Glutamatergic neuron (in vitro differentiated cells): Measurements from ENCODE around the gene COL5A3. TPM values are rescaled to one million over a fixed set of nuclear protein-coding genes. Genes with fewer than 3 reads are reported as not detected.
A peak's percentile ranks its signal among the peaks of the same experiment; 100 is the strongest.

ENCODE experiments used
- DNase-seq: peaks from one replicate; pipeline ENCODE4 v3.0.0; 2022
- H3K27ac Mint-ChIP-seq: one replicate; pipeline ENCODE4 v1.8.0; 2020; ENCODE audit warnings: mild to moderate bottlenecking, mixed read lengths, inconsistent platforms; ENCODE audit not compliant: unreplicated experiment
- H3K27me3 Mint-ChIP-seq: one replicate; pipeline ENCODE4 v1.8.0; 2020; ENCODE audit warnings: mild to moderate bottlenecking, moderate library complexity, mixed read lengths, inconsistent platforms; ENCODE audit not compliant: unreplicated experiment
- H3K36me3 Mint-ChIP-seq: one replicate; pipeline ENCODE4 v1.8.0; 2020; ENCODE audit warnings: mild to moderate bottlenecking, mixed read lengths, inconsistent platforms; ENCODE audit not compliant: unreplicated experiment
- H3K4me1 Mint-ChIP-seq: one replicate; pipeline ENCODE4 v1.8.0; 2020; ENCODE audit warnings: mild to moderate bottlenecking, low read depth, mixed read lengths, inconsistent platforms; ENCODE audit not compliant: unreplicated experiment
- H3K4me3 Mint-ChIP-seq: one replicate; pipeline ENCODE4 v1.8.0; 2020; ENCODE audit warnings: mild to moderate bottlenecking, mixed read lengths, inconsistent platforms; ENCODE audit not compliant: unreplicated experiment
- H3K9me3 Mint-ChIP-seq: one replicate; pipeline ENCODE4 v1.8.0; 2020; ENCODE audit warnings: mild to moderate bottlenecking, moderate library complexity, mixed read lengths, inconsistent platforms; ENCODE audit not compliant: unreplicated experiment
- CTCF ChIP-seq: fragments of 200-600 bp; sonication (generic); IDR thresholded peaks from one replicate; pipeline ENCODE4 v1.5.0; 2021; ENCODE audit not compliant: partially characterized antibody, unreplicated experiment
- total RNA-seq: library from RNA; stranded (reverse); fragmentation: NEBNext Ultra II Directional; extraction: Animal tissue kit (Norgen Biotek cat#: 25700); gene quantifications from one replicate; pipeline ENCODE4 v1.2.1, GENCODE V29; 2021; ENCODE audit not compliant: unreplicated experiment

COL5A3 gene
- total RNA-seq, 1 donor from 2014 or later, result 0.10 TPM

DNA sequence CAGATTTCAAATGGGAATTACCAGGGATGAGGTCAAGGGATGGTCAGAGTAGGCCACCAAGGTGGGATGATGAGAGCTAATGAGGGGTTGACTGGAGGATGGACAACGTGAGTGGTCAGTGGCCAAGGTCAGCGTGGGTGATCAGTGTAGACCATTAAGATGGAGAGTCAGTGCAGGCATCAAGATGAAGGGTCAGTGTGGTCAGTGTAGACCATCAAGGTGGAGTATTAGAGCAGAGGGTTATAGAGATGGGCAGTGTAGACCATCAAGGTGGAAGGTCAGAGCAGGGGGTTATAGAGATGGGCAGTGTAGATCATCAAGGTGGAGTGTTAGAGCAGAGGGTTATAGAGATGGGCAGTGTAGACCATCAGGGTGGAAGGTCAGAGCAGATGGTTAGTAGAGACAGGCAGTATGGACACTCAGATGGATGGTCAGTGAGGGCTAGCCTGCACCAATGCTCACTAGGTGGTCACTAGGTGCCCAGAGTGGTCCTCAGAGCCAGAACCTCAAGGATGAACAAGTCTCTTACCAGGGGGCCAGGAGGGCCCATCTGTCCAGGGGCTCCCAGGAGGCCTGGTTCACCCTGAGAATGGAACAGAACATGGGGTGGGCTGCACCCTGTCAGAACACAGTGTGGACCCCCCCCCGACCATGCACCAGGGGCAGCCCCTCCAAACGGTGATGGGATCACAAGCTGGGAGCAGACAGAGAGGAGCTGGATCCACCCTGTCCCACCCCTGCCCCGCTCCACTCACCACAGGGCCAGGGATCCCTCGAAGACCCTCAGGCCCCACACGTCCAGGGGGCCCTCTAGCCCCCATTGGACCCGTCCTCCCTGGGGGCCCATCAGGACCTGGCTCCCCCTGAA is 41.2 kb downstream of the COL5A3 start:
- Mint-ChIP-seq H3K9me3 (peaks cover 5% of the 10 kb centered on the region), H3K27me3 (peaks cover 16% of the 10 kb centered on the region), H3K27ac (no peak overlapping the region), H3K36me3 (peaks cover 4% of the 10 kb centered on the region), H3K4me1 (no peaks in the 10 kb centered on the region), H3K4me3 (no peak overlapping the region)
- TF ChIP-seq CTCF, result no peak
- DNase-seq, result no peak

DNA sequence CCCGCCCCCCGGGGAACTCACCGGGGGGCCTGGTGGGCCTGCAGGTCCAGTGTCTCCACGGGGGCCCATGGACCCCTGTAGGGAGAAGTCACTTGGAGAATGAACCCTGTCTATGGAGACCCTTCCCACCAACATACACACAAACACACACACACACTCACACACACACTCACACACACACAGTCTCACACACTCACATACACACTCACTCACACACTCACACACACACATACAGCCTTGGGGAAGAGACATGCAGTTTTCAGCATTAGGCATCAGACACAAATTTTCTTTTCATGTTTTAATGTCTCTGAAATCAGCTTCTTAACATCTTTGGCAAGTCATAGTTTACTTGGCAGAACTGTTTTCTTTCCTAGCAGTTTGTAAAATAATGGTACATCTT is 43.0 kb downstream of the COL5A3 start:
- TF ChIP-seq CTCF, result no peak
- DNase-seq, result no peak
- Mint-ChIP-seq H3K36me3 (peaks cover 4% of the 10 kb centered on the region), H3K27ac (no peak overlapping the region), H3K4me3 (no peak overlapping the region), H3K27me3 (peaks cover 16% of the 10 kb centered on the region), H3K9me3 (peaks cover 5% of the 10 kb centered on the region), H3K4me1 (no peaks in the 10 kb centered on the region)

GRCh38 chr19:9966448-9966847 is 43.9 kb downstream of the COL5A3 start:
- no peaks in the 10 kb centered on the region for H3K4me1 Mint-ChIP-seq
- peaks cover 1% of the 10 kb centered on the region for H3K9me3 Mint-ChIP-seq
- no peak overlapping the region for H3K4me3 Mint-ChIP-seq
- TF ChIP-seq CTCF, result no peak
- H3K27ac Mint-ChIP-seq, result no peak overlapping the region
- peak; percentile 53 for DNase-seq
- no peaks in the 10 kb centered on the region for H3K36me3 Mint-ChIP-seq
- H3K27me3 Mint-ChIP-seq, result peaks cover 16% of the 10 kb centered on the region

DNA sequence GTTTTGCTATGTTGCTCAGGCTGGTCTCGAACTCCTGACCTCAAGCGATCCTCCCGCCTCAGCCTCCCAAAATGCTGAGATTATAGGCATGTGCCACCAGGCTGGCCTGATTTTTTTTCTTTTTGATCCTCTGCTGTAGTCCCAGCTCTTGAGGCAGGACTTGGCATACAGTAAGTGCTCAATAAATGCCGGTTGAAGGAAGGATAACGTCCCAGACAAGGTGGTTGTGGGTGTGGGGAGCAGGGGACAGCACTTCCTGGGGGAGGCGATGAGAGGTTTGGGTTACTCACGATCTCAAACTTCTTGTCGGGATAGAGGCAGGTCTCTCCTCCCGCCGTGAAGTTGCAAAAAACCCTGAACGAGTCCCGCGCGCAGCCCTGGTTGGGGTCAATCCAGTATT is 44.3 kb downstream of the COL5A3 start:
- Mint-ChIP-seq H3K27me3 (peaks cover 16% of the 10 kb centered on the region), H3K4me1 (no peaks in the 10 kb centered on the region), H3K27ac (no peak overlapping the region), H3K36me3 (no peaks in the 10 kb centered on the region), H3K9me3 (peaks cover 1% of the 10 kb centered on the region), H3K4me3 (no peak overlapping the region)
- no peak for DNase-seq
- TF ChIP-seq CTCF, result no peak

GRCh38 chr19:9962623-9963290 is 47.5 kb downstream of the COL5A3 start:
- Mint-ChIP-seq H3K9me3 (peaks cover 1% of the 10 kb centered on the region), H3K36me3 (no peaks in the 10 kb centered on the region), H3K27me3 (peaks cover 12% of the 10 kb centered on the region), H3K27ac (no peak overlapping the region), H3K4me3 (no peak overlapping the region), H3K4me1 (no peaks in the 10 kb centered on the region)
- no peak for DNase-seq
- no peak for TF ChIP-seq CTCF
